Measurements from ENCODE around the gene OR2A5. TPM values are rescaled to one million over a fixed set of nuclear protein-coding genes. Genes with fewer than 3 reads are reported as not detected.
"Not testable (repeated sequence)": the region's sequence is repeated elsewhere in the genome, so short reads cannot be mapped to it uniquely, and the experiment has no call there.

Gene OR2A5
- polyA plus RNA-seq, 4 donors: 0.02 to 0.35 TPM; not detected in 2

DNA sequence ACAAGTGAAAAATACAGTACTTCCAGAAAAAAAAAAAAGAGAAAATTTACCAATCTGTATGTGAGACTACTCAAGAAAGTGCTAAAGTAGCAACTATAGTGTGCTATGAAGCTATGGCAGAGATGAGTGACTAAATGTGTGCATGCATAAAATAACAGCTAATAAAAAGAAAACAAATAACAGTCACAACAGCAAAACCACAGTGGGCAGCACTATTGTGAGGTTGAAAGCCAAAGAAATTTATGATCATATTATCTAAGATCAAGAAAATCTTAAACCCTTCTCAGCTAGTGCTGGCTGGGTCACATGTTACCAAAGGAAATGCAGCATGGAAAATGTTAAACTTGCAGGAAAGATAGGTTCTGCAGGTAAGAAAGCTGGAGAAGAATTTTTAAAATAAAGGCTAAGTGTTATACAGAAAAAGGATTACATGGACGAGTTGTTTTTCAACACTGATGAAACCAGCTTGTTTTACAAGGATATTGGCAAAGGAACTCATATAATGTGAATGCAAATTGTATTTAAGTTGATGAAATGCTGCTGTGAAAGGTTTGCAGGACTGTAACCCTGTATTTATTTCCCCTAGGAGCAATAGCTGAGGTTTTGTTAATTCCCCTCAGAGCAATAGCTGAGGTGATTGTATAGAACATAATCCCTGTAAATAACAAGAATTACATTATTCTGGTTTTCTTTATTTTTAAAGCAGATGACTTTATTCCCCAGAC lies 15.6 kb upstream of the OR2A5 start:
- DNase-seq (ENCODE audit: low read depth in 4 of 4, low spot score in 2 of 4): no peak

DNA sequence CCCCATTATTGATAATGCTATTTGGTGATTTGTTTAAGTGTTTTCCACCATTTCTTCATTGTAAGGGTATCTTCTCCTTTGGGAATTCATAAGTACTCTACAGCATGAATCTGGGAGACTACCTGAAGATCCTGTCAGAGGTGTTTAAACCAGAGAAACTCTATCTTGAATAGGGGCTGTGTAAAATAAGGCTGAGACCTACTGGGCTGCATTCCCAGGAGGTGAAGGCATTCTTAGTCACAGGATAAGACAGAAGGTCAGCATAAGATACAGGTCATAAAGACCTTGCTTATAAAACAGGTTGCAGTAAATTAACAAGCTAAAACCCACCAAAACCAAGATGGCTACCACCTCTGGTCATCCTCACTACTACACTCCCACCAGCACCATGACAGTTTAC lies 13.4 kb upstream of the OR2A5 start:
- DNase-seq (ENCODE audit: low read depth in 4 of 4, low spot score in 2 of 4): no peak

DNA sequence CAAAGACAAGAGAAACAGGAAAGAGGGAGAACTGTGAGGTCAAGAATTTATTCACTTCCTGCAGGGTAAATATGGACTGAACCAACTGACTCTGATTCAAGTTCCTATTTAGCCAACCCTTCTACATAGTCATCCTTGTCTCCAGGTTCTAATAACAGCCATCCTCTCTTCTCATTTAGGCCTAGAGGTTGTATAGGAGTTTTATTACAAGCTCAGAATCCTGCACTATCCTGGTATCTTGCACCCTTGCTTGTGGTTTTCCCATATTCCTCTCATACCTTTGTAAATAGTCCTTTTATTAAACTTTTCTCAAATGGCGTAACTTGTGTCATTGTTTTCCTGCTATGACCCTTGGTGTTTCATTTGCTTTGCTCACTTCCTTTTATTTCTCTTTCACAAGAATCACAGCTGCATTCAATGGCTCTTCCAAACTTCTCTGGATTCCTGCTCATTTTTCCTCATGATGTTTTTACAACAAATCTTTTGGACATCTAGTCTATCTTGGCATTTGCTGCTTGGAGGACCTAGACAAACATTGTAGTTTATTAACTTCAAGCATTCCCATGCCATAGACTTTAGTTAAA lies 12.4 kb upstream of the OR2A5 start:
- DNase-seq (ENCODE audit: low read depth in 4 of 4, low spot score in 2 of 4): no peak

DNA sequence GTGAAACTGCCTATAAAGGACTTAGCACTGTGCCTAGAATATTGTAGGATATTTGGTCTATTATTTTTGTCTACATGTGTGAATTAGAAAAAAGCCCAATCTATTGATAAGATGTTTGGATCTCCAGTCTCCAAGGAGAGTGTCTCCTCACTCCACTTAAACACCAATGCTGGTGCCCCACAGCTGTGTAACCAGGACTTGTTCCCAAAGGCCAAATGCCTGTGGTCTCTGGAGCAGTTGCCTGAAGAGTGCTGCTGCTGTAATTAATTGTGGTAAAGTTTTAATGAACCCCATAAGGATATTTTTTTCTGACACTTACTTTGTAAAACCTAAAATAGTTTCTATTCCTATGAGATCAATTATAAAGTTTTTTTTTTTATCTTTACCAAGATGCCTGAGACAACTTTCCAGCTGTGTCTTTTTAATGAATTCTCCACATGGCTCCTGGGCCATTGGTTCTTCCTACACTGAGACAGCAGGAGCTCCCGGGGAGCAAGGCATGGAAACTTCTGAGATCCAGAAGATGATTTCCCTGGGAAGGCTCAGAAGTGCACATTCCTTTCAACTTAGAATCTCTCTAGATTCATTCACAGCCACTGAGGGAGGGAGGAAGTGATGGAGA lies 11.2 kb upstream of the OR2A5 start:
- no peak for DNase-seq (ENCODE audit: low read depth in 4 of 4, low spot score in 2 of 4)

DNA sequence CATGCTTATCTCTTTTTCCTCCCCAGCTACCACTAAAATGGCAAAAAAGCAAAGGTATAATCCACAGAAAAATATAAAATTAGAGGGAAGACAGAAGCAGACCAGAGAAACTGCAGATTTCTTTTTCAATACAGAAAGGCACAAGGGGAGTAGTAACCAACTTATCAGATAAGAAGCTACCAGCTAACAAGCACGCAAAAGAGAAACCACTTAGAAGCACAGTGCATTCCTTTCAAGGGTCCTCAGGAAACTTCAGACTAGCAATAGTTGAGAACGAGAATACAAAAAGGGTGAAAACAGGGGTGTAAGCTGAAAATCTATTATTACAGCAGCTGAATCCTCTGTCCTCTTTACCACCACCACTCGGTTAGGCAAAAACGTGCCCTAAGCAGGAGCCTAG lies 9.9 kb upstream of the OR2A5 start:
- no peak for DNase-seq (ENCODE audit: low read depth in 4 of 4, low spot score in 2 of 4)

DNA sequence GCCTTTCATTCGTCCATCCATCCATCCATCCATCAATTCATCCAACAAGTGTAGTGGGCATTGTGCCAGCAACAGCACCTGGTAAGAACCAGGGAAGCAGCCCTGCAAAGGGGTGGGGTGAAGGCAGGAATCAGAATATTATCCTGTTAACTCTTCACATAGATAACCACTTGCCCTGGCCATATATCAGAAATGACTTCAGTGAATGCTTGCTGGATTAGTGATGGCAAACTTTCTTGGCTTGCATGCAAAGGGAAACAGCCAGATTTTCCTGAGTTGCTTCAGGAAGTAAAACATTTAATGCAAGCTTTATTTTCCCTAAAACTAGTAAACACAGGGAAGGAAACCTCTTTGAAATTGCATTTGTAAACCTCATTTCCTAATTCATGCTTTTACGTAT lies 743 bp downstream of the OR2A5 start:
- DNase-seq (ENCODE audit: low read depth in 4 of 4, low spot score in 2 of 4): no peak

DNA sequence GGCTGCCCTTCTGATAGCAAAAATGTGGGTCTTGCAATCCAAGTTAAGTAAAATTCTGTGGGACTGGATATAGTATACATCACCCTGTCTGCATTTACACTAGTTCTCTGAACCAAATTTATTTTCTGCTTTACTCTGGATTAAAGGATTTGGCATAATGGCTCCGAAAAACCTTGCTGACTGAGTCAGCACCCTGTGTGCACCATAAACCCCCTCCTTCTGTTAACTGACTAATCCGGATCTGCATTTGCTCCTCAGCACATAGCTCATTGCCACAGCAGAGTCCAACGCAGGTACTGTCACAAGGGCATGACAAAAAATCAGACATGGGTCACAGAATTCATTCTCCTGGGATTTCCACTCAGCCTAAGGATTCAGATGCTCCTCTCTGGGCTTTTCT lies 1.3 kb downstream of the OR2A5 start:
- no peak for DNase-seq (ENCODE audit: low read depth in 4 of 4, low spot score in 2 of 4)

DNA sequence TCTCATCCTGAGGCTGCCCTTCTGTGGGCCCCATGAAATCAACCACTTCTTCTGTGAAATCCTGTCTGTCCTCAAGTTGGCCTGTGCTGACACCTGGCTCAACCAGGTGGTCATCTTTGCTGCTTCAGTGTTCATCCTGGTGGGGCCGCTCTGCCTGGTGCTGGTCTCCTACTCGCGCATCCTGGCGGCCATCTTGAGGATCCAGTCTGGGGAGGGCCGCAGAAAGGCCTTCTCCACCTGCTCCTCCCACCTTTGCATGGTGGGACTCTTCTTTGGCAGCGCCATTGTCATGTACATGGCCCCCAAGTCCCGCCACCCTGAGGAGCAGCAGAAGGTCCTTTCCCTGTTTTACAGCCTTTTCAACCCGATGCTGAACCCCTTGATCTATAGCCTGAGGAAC lies 2.1 kb downstream of the OR2A5 start:
- not testable (repeated sequence) for DNase-seq (ENCODE audit: low read depth in 4 of 4, low spot score in 2 of 4)

DNA sequence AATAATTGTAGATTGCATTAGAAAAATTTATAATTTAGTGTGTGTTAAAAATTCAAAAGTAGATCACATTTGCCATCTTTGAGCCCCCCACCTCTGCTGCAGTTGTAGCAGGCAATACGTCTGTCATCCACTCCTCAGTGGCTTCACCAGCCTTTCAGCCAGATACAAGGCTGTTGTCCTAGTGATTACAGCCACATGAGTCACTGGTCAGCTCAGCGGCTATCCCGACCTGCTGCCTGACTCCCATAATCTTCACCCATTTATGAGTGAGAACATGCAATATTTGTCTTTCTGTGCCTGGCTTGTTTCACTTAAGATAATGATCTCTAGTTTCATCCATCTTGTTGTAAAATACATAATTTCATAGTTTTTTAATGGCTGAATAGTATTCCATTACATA lies 9.2 kb downstream of the OR2A5 start:
- DNase-seq (ENCODE audit: low read depth in 4 of 4, low spot score in 2 of 4): no peak

DNA sequence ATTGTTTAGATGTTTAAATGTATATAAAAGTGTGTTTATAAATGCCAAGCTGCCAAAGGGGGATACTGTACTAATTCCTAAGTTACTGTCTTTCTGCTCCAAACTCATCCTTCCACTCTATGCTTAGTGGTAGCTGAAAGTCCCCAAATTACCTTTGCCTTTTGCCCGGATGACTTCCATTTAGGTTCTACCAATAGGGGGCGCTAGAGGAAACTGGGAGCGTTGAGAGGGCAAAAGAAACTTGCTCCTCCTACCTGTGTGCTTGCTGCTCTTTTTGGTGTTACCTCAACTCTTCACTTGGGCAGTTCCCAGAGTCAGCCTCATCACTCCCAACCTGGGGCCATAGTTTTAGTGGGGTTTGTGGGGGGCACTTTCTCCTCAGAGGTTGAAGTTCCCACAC lies 15.0 kb downstream of the OR2A5 start:
- no peak for DNase-seq (ENCODE audit: low read depth in 4 of 4, low spot score in 2 of 4)

DNA sequence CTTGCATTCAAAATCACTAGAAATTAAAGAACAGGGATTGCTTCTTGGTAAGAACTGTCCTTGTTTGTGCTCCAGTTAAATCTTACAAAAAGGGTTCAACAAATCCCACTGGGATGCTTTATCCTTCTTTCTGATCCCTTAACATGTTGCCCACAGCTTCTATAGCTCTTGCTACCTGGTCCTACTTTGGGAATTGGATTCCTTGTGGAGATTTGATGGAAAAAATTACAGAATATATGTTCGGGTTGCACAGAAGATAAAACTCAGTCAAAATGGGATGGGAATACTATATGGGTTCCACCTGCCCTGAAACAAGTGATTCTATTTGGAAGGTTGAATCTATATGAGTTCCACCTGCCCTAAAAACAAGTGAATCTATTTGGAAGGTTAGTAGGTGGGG lies 20.8 kb downstream of the OR2A5 start, which contains the start of gene OR2A25:
TSS of gene OR2A25 (plus strand) at position 301 of the 400 bp plus-strand sequence. CDS start 4,409 bp downstream, outside the sequence.
- DNase-seq (ENCODE audit: low read depth in 4 of 4, low spot score in 2 of 4): no peak

DNA sequence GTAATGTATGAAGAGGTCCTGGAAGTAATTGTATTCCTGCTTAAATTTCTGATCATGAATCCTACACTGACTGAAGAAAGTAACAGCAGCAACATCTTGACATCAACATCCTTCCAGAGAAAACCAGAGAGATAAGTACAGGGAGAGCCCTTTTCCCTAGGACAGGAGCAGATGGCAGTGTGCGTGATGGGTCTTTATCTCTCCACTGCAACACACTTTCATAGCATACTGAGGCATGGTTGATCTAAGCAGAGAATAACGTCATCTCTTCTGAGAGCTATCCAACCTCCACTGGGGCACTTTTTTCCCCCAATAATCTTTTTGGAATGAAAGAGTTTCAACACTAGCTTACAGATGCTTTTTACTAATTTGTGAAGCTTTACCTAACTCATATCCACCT lies 21.2 kb downstream of the OR2A5 start:
- no peak for DNase-seq (ENCODE audit: low read depth in 4 of 4, low spot score in 2 of 4)

DNA sequence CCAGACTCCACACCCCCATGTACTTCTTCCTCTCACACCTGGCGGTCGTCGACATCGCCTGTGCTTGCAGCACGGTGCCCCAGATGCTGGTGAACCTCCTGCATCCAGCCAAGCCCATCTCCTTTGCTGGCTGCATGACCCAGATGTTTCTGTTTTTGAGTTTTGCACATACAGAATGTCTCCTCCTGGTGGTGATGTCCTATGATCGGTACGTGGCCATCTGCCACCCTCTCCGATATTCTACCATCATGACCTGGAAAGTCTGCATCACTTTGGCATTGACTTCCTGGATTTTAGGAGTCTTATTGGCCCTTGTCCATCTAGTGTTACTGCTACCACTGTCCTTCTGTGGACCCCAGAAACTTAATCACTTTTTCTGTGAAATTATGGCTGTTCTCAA lies 25.6 kb downstream of the OR2A5 start:
- DNase-seq (ENCODE audit: low read depth in 4 of 4, low spot score in 2 of 4): no peak

DNA sequence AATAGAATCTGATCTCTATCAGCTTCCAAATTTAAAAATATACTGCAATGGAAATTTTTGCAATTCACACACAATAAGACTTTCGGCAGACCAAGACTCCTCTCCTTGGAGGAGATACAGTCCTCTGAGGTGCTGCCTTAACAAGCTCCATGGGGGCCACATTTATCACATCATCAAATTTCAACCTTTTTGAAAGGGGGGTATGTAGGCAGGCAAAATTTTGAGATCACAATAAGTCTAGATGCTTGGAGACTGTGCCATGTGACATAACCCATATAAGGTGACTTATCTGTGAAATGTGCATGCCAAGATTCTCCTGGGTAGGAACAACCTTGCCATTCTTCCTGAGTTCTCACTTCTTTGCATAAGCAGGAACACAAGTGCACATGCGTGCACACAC lies 37.2 kb downstream of the OR2A5 start, which contains the start of gene OR2A12:
TSS of gene OR2A12 (plus strand) at position 301 of the 400 bp plus-strand sequence. CDS start 8,830 bp downstream, outside the sequence.
- DNase-seq (ENCODE audit: low read depth in 4 of 4, low spot score in 2 of 4): no peak

DNA sequence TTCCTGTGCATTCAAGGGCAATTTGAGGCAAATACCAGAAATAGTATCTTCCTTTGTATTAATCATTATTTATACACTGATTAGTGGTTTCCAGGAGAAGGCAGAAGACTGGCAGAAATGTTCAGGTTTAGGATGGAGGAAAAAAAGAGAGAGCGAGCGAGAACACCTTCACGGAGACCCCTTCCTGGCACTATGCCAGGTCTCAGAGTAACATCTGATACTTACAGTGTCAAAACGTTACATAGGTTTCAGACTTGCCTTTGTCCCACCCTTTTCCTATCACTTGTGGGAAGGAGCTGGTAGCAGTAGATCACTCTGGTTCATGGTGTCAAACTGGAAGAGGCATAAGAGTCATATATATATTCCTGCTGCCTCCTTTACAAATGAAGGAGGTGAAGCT lies 38.0 kb downstream of the OR2A5 start:
- no peak for DNase-seq (ENCODE audit: low read depth in 4 of 4, low spot score in 2 of 4)

DNA sequence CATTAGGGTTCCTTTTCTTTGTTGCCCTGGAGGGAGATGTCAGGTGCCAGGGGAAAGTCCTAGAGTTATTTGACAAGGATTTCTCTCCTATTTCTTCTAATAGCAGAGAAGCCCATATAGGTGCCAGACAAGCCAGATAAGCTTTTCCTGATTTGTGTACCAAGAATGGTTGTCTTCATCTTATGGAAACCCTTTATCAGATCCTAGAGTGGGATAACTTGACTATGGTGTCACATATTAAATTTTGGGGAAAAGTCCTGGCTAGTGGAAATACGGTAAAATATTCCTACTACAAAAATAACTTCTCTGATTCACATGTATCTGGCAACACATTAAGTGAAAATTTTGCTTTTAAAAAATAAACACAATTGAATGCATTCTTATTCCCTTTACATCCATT lies 38.5 kb downstream of the OR2A5 start:
- no peak for DNase-seq (ENCODE audit: low read depth in 4 of 4, low spot score in 2 of 4)

DNA sequence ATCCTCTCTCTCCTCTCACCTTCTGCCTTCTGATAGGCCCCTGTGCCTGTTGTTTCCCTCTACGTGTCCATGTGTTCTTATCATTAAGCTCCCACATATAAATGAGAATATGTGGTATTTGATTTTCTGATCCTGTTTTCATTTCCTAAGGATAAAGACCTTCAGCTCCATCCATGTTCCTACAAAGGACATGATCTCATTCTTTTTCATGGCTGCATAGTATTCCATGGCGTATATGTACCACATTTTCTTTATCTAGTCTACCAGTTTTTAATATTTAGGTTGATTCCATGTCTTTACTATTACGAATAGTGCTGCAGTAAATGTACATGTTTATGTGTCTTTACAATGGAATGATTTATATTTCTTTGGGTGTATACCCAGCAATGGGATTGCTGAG lies 41.9 kb downstream of the OR2A5 start:
- DNase-seq (ENCODE audit: low read depth in 4 of 4, low spot score in 2 of 4): no peak

DNA sequence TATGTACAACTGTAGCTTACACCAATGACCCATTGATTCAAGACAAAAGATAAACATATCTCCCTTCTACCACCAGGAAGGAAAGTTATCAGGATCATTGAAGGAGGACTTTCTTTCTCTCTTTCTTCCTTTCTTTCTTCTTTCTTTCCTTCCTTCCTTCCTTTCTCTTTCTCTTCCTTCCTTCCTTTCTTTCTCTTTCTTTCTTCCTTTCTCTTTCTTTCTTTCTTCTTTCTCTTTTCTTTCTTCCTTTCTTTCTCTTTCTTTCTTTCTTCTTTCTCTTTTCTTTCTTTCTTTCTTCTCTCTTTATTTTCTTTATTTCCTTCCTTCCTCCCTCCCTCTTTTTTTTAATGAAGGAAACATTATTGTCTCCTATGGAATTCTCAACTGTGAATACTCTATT lies 50.0 kb downstream of the OR2A5 start:
- no peak for DNase-seq (ENCODE audit: low read depth in 4 of 4, low spot score in 2 of 4)

DNA sequence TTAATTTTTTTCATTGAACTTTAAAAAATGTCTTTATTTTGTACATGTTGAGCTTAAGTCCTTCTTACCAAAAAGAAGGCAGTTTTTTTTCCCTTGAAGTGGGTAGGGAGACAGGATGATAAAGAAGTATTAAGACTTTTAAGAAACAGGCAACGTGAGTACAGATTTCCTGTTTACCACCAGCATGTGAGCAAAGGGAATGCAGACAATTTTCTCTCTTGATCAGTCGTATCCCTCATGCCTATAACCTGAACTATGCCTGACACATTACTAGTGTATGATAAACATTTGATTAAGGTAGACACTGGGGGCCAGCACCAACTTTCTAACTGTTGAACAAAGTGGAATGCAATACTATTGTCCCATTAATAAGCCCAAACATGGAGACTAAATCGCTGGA lies 51.9 kb downstream of the OR2A5 start:
- DNase-seq (ENCODE audit: low read depth in 4 of 4, low spot score in 2 of 4): no peak

DNA sequence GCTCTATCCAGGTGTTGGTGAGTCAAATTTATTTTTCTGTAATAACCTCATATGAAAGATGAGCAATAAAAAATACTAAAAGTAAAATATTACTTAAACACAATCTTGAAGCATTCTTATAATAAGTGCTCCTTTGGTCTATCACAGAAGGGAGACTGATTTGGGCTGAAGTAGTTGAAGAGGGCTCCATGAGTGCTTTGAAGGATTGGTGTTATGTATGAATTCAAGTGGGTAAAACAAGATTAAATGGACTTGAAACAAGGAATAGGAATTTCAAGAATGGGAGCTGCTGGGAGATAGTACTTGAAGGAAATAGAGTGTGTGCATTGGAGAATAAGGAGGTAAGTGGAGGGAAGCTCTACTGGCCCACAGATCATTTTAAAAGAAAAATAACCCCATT lies 53.3 kb downstream of the OR2A5 start:
- no peak for DNase-seq (ENCODE audit: low read depth in 4 of 4, low spot score in 2 of 4)

DNA sequence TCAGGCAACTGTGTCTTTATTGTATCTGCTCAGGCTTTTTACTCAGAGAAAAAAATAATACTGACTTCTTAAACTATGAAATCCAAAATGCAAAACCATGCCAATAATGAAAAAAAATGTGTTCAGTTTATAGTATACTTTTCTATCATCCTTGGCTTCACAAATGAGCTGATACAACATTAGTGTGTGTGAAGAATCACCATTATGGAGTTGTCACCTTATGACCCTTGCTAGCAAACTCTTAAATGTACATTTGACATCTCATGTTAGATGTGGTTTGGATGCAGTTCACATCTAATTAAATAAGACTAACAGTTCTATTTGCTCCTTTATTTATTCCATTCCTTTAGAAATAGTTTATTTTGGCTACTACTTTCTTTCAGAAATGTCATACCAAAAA lies 56.5 kb downstream of the OR2A5 start:
- no peak for DNase-seq (ENCODE audit: low read depth in 4 of 4, low spot score in 2 of 4)

Measured in left renal cortex interstitium (tissue), 4 donors.